COR-L47 (cell line): ENCODE measurements around the gene CKAP5.

ENCODE experiments used
- DNase-seq: peaks from one replicate; lab custom pipeline; 2025; lab: John Stamatoyannopoulos, UW

Gene CKAP5

GRCh38 chr11:46845740-46846509 lies at the start of gene CKAP5:
Gene CKAP5 (minus strand): TSS chr11:46846280. CDS start chr11:46821231, 25,049 bp downstream.
- peak; percentile 91 for DNase-seq

- no peak for DNase-seq
Observed at GRCh38 chr11:46895821-46896220, 49.7 kb upstream of the CKAP5 start.

- no peak for DNase-seq
Observed at GRCh38 chr11:46894961-46895360, 48.9 kb upstream of the CKAP5 start.

- DNase-seq = peak; percentile 21
Observed at GRCh38 chr11:46894506-46894905, 48.4 kb upstream of the CKAP5 start.

- DNase-seq = no peak
Observed at GRCh38 chr11:46892838-46893237, 46.8 kb upstream of the CKAP5 start.

- DNase-seq = no peak
Observed at GRCh38 chr11:46892109-46892508, 46.0 kb upstream of the CKAP5 start.

- DNase-seq = no peak
Observed at GRCh38 chr11:46890665-46891064, 44.6 kb upstream of the CKAP5 start.

- DNase-seq = peak; percentile 59
Observed at GRCh38 chr11:46889689-46890475, 43.8 kb upstream of the CKAP5 start.

GRCh38 chr11:46889251-46889650 lies 43.2 kb upstream of the CKAP5 start:
- no peak for DNase-seq

- DNase-seq = no peak
Observed at GRCh38 chr11:46888636-46889035, 42.6 kb upstream of the CKAP5 start.

GRCh38 chr11:46886211-46886610 lies 40.1 kb upstream of the CKAP5 start:
- no peak for DNase-seq

GRCh38 chr11:46879056-46879585 lies 33.0 kb upstream of the CKAP5 start:
- DNase-seq = no peak

GRCh38 chr11:46877580-46877979 lies 31.5 kb upstream of the CKAP5 start:
- no peak for DNase-seq

- DNase-seq = no peak
Observed at GRCh38 chr11:46876471-46876870, 30.4 kb upstream of the CKAP5 start.

GRCh38 chr11:46874586-46874985 lies 28.5 kb upstream of the CKAP5 start:
- DNase-seq = no peak

GRCh38 chr11:46868912-46869311 lies 22.8 kb upstream of the CKAP5 start:
- DNase-seq = no peak

GRCh38 chr11:46865340-46865739 lies 19.3 kb upstream of the CKAP5 start:
- DNase-seq = no peak

GRCh38 chr11:46860218-46860617 lies 14.1 kb upstream of the CKAP5 start:
- DNase-seq = no peak

GRCh38 chr11:46858920-46859546 lies 13.0 kb upstream of the CKAP5 start:
- no peak for DNase-seq

GRCh38 chr11:46857666-46858065 lies 11.6 kb upstream of the CKAP5 start:
- DNase-seq = no peak

- DNase-seq = no peak
Observed at GRCh38 chr11:46856605-46857343, 10.7 kb upstream of the CKAP5 start.

- DNase-seq = no peak
Observed at GRCh38 chr11:46855863-46856262, 9.8 kb upstream of the CKAP5 start.
